T-helper 2 cell treated with Interferon-gamma antibody and Interleukin-4, amounts not matched to agents 100 ng/mL and 5 ng/mL, for 36 hours (primary cell): ENCODE measurements around the gene RPP14. TPM values are rescaled to one million over a fixed set of nuclear protein-coding genes. Genes with fewer than 3 reads are reported as not detected.

Experiments used
- intact Hi-C: fragments of 100-400 bp; cut with micrococcal nuclease; formaldehyde crosslinking; loops from one replicate; pipeline ENCODE4 v1.15.1; 2023
- total RNA-seq: library from RNA; stranded (reverse); gene quantifications from 2 replicates; pipeline ENCODE4 v1.2.3, GENCODE V29; 2022

Gene RPP14
- total RNA-seq, 1 donor from 2014 or later: 16.9 TPM

GRCh38 chr3:58329922-58330413 lies 23.9 kb downstream of the RPP14 start:
- intact Hi-C loops: loop anchor here (5.0 to 10.0 kb wide), 3 partner anchors 37 to 1105 kb away; partner anchors contain the start of genes APPL1 and PDHB

GRCh38 chr3:58331593-58332152 lies 25.6 kb downstream of the RPP14 start:
- intact Hi-C loops: loop anchor here (1.0 to 10.0 kb wide), 6 partner anchors 7 to 1107 kb away; partner anchors contain the start of genes APPL1, HTD2, PDHB and RPP14

- intact Hi-C loops: loop anchor here (1.0 to 10.0 kb wide), 9 partner anchors 8 to 1108 kb away; partner anchors contain the start of genes APPL1, HTD2, PDHB and RPP14
Observed at GRCh38 chr3:58332575-58333188, 26.6 kb downstream of the RPP14 start, which contains the start of gene PXK. TSS of gene PXK (plus strand) at chr3:58332892. CDS start at chr3:58332989, 97 bp downstream.

GRCh38 chr3:58333206-58334012 lies 27.4 kb downstream of the RPP14 start:
- intact Hi-C loops: loop anchor here (1.0 to 10.0 kb wide), 6 partner anchors 17 to 1109 kb away; partner anchors contain the start of genes APPL1 and PDHB

- intact Hi-C loops: loop anchor here (5.0 to 10.0 kb wide), 3 partner anchors 33 to 1109 kb away; partner anchors contain the start of genes APPL1 and PDHB
Observed at GRCh38 chr3:58334013-58334321, 27.9 kb downstream of the RPP14 start.

GRCh38 chr3:58334506-58334884 lies 28.4 kb downstream of the RPP14 start:
- intact Hi-C loops: loop anchor here (5.0 to 10.0 kb wide), 3 partner anchors 33 to 1110 kb away; partner anchors contain the start of genes APPL1 and PDHB

GRCh38 chr3:58335652-58335947 lies 29.6 kb downstream of the RPP14 start:
- intact Hi-C loops: loop anchor here (1.0 to 10.0 kb wide), 2 partner anchors 19 to 1111 kb away; partner anchors contain the start of gene APPL1

- intact Hi-C loops: loop anchor here (10.0 kb wide), 1 partner anchor 1112 kb away; the partner anchor contains the start of gene APPL1
Observed at GRCh38 chr3:58336135-58336882, 30.3 kb downstream of the RPP14 start.

GRCh38 chr3:58337190-58337589 lies 31.1 kb downstream of the RPP14 start:
- intact Hi-C loops: loop anchor here (10.0 kb wide), 1 partner anchor 1112 kb away; the partner anchor contains the start of gene APPL1

- intact Hi-C loops: loop anchor here (10.0 kb wide), 1 partner anchor 1114 kb away; the partner anchor contains the start of gene APPL1
Observed at GRCh38 chr3:58339146-58339545, 33.1 kb downstream of the RPP14 start.

- intact Hi-C loops: no loop called here
Observed at GRCh38 chr3:58340594-58341244, 34.7 kb downstream of the RPP14 start.

GRCh38 chr3:58341376-58341775 lies 35.3 kb downstream of the RPP14 start:
- intact Hi-C loops: no loop called here

GRCh38 chr3:58342676-58343075 lies 36.6 kb downstream of the RPP14 start:
- intact Hi-C loops: no loop called here

GRCh38 chr3:58345457-58345856 lies 39.4 kb downstream of the RPP14 start:
- intact Hi-C loops: no loop called here

- intact Hi-C loops: no loop called here
Observed at GRCh38 chr3:58346368-58346767, 40.3 kb downstream of the RPP14 start.

GRCh38 chr3:58347984-58348383 lies 41.9 kb downstream of the RPP14 start:
- intact Hi-C loops: no loop called here

GRCh38 chr3:58349792-58350626 lies 44.0 kb downstream of the RPP14 start:
- intact Hi-C loops: loop anchor here (1.0 kb wide), 1 partner anchor 17 kb away; no protein-coding TSS in a partner anchor

GRCh38 chr3:58350627-58351013 lies 44.6 kb downstream of the RPP14 start:
- intact Hi-C loops: loop anchor here (1.0 kb wide), 1 partner anchor 17 kb away; no protein-coding TSS in a partner anchor

- intact Hi-C loops: no loop called here
Observed at GRCh38 chr3:58351920-58352319, 45.9 kb downstream of the RPP14 start.
